Activated CD8-positive, alpha-beta memory T cell treated with anti-CD3 and anti-CD28 coated beads for 24 hours (primary cell): ENCODE results near the gene TBC1D5.
A peak's percentile ranks its signal among the peaks of the same experiment; 100 is the strongest.
"Not testable (repeated sequence)": the region's sequence is repeated elsewhere in the genome, so short reads cannot be mapped to it uniquely, and the experiment has no call there.

ENCODE experiments used
- DNase-seq: peaks from one replicate; pipeline ENCODE4 v3.0.0-alpha.2; 2020

TBC1D5 gene

GRCh38 chr3:17742102-17742879 lies at the start of gene TBC1D5:
Gene TBC1D5 (minus strand): TSS chr3:17742631. CDS start chr3:17508570, 234,061 bp downstream.
- DNase-seq = peak; percentile 93

- no peak for DNase-seq
These were observed 41.0 kb upstream of the TBC1D5 start for GRCh38 chr3:17783426-17783825.

GRCh38 chr3:17782751-17783150 lies 40.3 kb upstream of the TBC1D5 start:
- no peak for DNase-seq

- not testable (repeated sequence) for DNase-seq
These were observed 37.9 kb upstream of the TBC1D5 start for GRCh38 chr3:17780369-17780768.

GRCh38 chr3:17779304-17780250 lies 37.1 kb upstream of the TBC1D5 start:
- DNase-seq = not testable (repeated sequence)

- not testable (repeated sequence) for DNase-seq
These were observed 34.9 kb upstream of the TBC1D5 start for GRCh38 chr3:17777326-17777725.

- peak; percentile 60 for DNase-seq
These were observed 32.6 kb upstream of the TBC1D5 start for GRCh38 chr3:17775073-17775472.

- peak; percentile 74 for DNase-seq
These were observed 31.9 kb upstream of the TBC1D5 start for GRCh38 chr3:17774180-17774910.

GRCh38 chr3:17772556-17772955 lies 30.1 kb upstream of the TBC1D5 start:
- DNase-seq = no peak

GRCh38 chr3:17771177-17772017 lies 29.0 kb upstream of the TBC1D5 start:
- no peak for DNase-seq

- no peak for DNase-seq
These were observed 28.3 kb upstream of the TBC1D5 start for GRCh38 chr3:17770682-17771081.

- DNase-seq = no peak
These were observed 23.5 kb upstream of the TBC1D5 start for GRCh38 chr3:17765819-17766472.

GRCh38 chr3:17761563-17761962 lies 19.1 kb upstream of the TBC1D5 start:
- no peak for DNase-seq

GRCh38 chr3:17759901-17760300 lies 17.5 kb upstream of the TBC1D5 start:
- DNase-seq = no peak

GRCh38 chr3:17755836-17756235 lies 13.4 kb upstream of the TBC1D5 start:
- DNase-seq = no peak

GRCh38 chr3:17753632-17753992 lies 11.2 kb upstream of the TBC1D5 start:
- no peak for DNase-seq

GRCh38 chr3:17752876-17753631 lies 10.6 kb upstream of the TBC1D5 start:
- DNase-seq = no peak

GRCh38 chr3:17752436-17752835 lies 10.0 kb upstream of the TBC1D5 start:
- no peak for DNase-seq

- DNase-seq = no peak
These were observed 7.4 kb upstream of the TBC1D5 start for GRCh38 chr3:17749705-17750293.

GRCh38 chr3:17749281-17749680 lies 6.8 kb upstream of the TBC1D5 start:
- DNase-seq = no peak

- DNase-seq = no peak
These were observed 5.4 kb upstream of the TBC1D5 start for GRCh38 chr3:17747890-17748247.
